Activated naive CD4-positive, alpha-beta T cell treated with anti-CD3 and anti-CD28 coated beads, Interleukin-2, amount 50 U/mL, for 72 hours (primary cell): ENCODE data around the gene PSEN1. TPM values are rescaled to one million over a fixed set of nuclear protein-coding genes. Genes with fewer than 3 reads are reported as not detected.
"Not testable (repeated sequence)": the region's sequence is repeated elsewhere in the genome, so short reads cannot be mapped to it uniquely, and the experiment has no call there.

Experiments
- ATAC-seq, 2 donors: fragments of 150-1000 bp; cut with Tn5 transposase; 2 replicates each; pipeline ENCODE4 v1.10.0; 2021; ENCODE audit warnings: mild to moderate bottlenecking in 2 of 2, moderate library complexity in 2 of 2
- DNase-seq, 2 donors: peaks; one replicate each; pipeline ENCODE4 v3.0.0; 2021 to 2022; ENCODE audit warnings: low spot score in 2 of 2
- H3K27ac Mint-ChIP-seq, 2 donors: one replicate each; pipeline ENCODE4 v1.8.0; 2022; ENCODE audit warnings: mild to moderate bottlenecking in 2 of 2, mixed read lengths in 2 of 2
- H3K36me3 Mint-ChIP-seq, 2 donors: one replicate each; pipeline ENCODE4 v1.8.0; 2022; ENCODE audit warnings: mixed read lengths in 2 of 2
- H3K9me3 Mint-ChIP-seq, 2 donors: one replicate each; pipeline ENCODE4 v1.8.0; 2022; ENCODE audit warnings: mixed read lengths in 2 of 2
- total RNA-seq, 2 donors: library from RNA; stranded (reverse); gene quantifications; one replicate each; pipeline ENCODE4 v1.2.3, GENCODE V29; 2022

The PSEN1 gene
- total RNA-seq, 2 donors from 2014 or later, result 26.6 to 34.6 TPM

DNA sequence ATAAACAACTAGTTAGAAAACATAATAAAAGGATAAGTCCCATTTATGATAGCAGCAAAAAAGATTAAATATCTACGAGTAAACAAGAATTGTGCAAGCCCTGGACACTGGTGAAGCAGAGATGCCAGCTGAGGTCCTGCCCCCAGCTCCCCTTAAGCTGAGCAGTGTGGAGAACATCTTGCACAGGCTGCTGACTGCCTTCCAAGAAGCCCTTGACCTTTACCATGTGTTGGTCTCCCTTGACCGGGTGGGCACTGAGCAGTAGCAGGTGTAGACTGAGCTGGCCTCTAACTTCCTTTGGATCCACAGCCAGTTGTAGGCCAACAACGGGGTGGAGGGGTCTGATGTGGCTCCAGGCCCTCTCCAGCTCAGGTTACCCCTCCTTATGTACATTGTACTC lies 53.3 kb downstream of the PSEN1 start:
- Mint-ChIP-seq H3K9me3 (no peaks in the 10 kb centered on the region), H3K27ac (peak overlapping the region in 1 of 2 donors; percentile 14), H3K36me3 (no peaks in the 10 kb centered on the region)
- DNase-seq (no peak), ATAC-seq (no peak)

DNA sequence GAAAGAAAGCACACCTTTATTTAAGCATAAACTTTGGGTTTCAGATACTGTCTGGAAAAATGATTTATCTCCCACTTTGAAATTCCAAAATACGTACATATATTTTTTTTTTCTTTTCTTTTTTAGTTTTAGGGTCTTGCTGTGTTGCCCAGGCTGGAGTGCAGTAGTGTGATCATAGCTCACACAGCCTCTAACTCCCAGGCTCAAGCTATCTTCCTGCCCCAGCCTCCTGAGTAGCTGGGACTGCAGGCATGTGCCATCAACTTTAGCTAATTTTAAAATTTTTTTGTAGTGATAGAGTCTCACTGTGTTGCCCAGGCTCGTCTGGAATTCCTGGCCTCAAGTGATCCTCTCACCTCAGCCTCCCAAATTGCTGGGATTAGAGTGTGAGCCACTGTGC lies 55.1 kb downstream of the PSEN1 start:
- DNase-seq, result no peak
- Mint-ChIP-seq H3K9me3 (no peaks in the 10 kb centered on the region), H3K36me3 (peaks cover 0 to 4% of the 10 kb centered on the region in 2 donors), H3K27ac (no peak overlapping the region)
- ATAC-seq, result no peak

DNA sequence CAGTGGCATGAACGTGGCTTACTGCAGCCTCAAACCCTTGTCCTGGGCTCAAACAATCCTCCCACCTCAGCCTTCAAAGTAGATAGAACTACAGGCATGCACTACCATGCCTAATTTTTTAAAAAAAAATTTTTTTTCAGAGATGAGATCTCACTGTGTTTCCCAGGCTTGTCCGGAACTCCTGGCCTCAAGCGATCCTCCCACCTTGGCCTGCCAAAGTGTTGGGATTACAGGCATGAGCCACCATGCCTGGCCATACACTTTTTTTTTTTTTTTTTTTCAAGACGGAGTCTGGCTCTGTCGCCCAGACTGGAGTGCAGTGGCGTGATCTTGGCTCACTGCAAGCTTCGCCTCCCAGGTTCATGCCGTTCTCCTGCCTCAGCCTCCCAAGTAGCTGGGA lies 58.0 kb downstream of the PSEN1 start:
- not testable (repeated sequence) for H3K27ac Mint-ChIP-seq, H3K9me3 Mint-ChIP-seq, DNase-seq, H3K36me3 Mint-ChIP-seq, ATAC-seq

DNA sequence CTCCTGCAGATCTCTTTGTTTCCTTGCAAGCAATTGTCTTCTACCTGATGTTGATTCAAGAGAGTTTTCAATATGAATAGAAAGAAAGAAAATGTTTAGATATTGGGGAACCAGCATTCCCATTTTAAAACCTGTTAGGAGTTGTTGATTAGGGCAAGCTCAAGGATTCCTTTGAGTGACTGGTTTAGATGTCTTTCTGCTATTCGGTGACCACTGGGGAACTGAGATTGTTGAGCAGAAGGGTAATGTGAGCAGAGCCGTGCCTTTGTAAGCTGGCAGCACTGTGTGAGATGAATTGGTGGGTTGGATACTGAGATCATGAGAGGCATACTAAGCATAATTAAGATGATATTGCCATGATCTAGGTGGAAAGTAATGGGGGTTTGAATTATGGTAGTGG lies 61.9 kb downstream of the PSEN1 start:
- Mint-ChIP-seq H3K36me3 (peaks cover 0 to 9% of the 10 kb centered on the region in 2 donors), H3K27ac (no peak overlapping the region)

DNA sequence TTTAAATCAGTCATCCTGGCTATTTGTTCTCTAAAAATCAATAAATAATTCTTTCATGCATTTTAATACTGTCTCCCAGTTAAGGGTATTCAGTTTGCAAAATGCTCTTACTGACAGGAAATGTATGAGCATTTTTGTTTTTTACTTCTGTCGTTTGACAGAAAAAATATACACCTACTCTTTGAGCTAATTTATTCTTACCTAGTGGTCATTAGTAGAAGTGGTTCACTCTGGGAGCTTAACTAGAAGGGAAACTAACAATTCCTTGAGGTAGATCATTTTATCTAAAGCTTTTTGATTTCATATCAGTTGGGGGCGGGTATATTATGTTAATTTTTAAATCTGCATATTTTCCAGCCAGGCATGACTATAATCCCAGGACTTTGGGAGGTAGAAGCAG lies 67.2 kb downstream of the PSEN1 start:
- no peak for ATAC-seq
- peaks cover 13 to 32% of the 10 kb centered on the region in 2 donors for H3K36me3 Mint-ChIP-seq
- H3K9me3 Mint-ChIP-seq, result peaks cover 0 to 3% of the 10 kb centered on the region in 2 donors
- DNase-seq, result no peak
- no peak overlapping the region for H3K27ac Mint-ChIP-seq

More for the DNA sequence above, 61.9 kb downstream of the PSEN1 start:
- no peak for DNase-seq
- H3K9me3 Mint-ChIP-seq, result no peaks in the 10 kb centered on the region
- no peak for ATAC-seq

DNA sequence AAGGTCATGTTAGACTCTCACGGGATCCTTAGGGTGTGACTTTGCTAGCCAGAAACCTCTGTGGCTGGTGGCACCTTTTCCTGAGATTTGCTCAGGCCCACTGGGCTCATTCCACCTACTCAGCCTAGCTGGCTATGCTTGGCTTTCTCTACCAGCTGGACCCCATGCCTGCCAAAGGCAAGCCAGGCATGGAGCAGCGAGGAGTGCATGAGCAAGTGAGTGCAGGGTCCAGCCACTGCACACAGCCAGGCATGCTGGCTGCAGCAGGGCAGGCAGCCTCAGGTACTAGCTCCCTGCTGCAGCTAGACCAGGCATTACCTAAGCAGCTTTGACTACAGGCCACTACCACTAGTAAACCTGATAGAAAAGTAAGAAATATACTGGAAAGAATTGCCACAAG lies 71.3 kb downstream of the PSEN1 start:
- no peak for ATAC-seq
- Mint-ChIP-seq H3K36me3 (peaks cover 13 to 34% of the 10 kb centered on the region in 2 donors), H3K9me3 (peaks cover 0 to 3% of the 10 kb centered on the region in 2 donors), H3K27ac (no peak overlapping the region)
- DNase-seq, result no peak

DNA sequence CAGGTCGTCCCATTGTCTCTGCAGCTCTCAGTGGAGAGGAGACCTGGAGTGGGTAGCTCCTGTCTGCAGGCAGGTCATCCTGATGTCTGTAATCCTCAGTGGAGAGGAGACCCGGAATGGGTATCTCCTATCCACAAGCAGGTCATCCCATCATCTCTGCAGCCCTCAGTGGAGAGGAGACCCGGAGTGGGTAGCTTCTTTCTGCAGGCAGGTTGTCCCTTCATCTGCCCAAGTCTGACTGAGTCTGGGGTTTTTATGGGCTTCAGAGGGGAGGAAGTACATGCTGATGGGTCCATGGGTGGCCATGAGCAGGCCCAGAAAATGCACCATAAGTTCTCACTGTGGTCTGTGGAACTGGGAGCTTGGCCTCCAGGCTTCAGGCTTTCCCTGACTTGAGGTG lies 72.1 kb downstream of the PSEN1 start:
- H3K27ac Mint-ChIP-seq, result no peak overlapping the region

DNA sequence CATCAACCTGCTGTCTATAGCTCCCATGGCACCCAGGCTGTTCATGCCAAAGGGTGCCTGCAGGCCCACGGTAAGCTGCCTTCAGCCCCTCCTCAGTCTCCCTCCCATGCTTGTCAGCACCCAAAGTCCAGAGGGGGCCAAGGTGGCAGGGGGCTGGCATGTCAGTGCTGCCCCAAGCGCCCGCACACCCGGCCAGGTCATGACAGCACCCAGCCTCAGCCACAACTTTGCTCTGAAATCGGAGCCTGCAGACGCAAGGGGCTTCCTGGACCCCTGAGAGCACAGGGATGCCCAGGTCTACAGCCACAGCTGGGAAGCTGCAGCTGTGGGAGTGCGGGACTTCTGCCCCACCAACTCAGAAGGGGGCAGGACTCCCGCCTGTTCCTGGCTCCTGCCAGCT lies 72.5 kb downstream of the PSEN1 start:
- Mint-ChIP-seq H3K9me3 (peaks cover 0 to 3% of the 10 kb centered on the region in 2 donors), H3K36me3 (peaks cover 17 to 39% of the 10 kb centered on the region in 2 donors), H3K27ac (no peak overlapping the region)
- no peak for DNase-seq
- ATAC-seq, result no peak

More for the DNA sequence above, 72.1 kb downstream of the PSEN1 start:
- Mint-ChIP-seq H3K9me3 (peaks cover 0 to 3% of the 10 kb centered on the region in 2 donors), H3K36me3 (peaks cover 15 to 37% of the 10 kb centered on the region in 2 donors)
- DNase-seq (no peak), ATAC-seq (no peak)

DNA sequence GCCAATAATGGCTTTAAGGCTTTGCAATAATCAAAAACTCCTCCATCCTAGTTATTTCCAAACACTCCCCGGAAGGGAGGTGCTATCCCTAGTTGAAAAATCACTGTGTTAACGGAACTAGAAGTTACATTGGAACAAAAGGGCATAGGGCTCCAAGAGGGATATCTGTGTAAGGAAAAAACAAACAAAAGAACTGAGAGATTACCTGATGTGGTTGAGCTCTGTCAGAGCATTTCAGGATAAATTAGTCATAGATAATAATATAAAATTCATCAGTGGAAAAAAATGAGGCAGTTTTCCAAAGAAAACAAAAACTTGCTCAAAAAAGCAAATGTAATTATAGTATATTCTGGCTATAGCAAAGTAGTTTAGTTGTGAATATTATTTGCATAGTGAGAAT lies 73.6 kb downstream of the PSEN1 start:
- no peak for DNase-seq
- peaks cover 17 to 39% of the 10 kb centered on the region in 2 donors for H3K36me3 Mint-ChIP-seq
- peaks cover 0 to 3% of the 10 kb centered on the region in 2 donors for H3K9me3 Mint-ChIP-seq
- no peak for ATAC-seq
- H3K27ac Mint-ChIP-seq, result no peak overlapping the region

DNA sequence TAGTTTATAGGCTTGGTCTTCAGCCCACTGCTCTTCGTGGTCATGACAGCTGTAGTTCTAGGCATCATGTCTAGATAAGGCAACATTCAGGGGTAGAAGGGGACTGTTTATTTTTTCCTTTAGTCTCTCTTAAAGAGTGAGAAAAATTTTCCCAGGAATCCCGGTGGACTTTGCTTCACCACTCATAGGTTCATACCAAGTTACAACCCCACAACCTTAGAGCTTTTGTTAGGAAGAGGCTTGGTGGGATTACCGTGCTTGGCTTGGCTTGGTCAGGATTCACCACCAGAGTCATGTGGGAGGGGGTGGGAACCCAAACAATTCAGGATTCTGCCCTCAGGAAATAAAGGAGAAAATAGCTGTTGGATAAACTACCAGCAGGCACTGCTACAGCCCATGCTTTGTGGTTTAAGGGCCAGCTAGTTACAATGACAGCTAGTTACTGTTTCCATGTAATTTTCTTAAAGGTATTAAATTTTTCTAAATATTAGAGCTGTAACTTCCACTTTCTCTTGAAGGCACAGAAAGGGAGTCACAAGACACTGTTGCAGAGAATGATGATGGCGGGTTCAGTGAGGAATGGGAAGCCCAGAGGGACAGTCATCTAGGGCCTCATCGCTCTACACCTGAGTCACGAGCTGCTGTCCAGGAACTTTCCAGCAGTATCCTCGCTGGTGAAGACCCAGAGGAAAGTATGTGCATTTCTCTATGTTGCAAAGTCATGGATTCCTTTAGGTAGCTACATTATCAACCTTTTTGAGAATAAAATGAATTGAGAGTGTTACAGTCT lies 75.1 kb downstream of the PSEN1 start:
- Mint-ChIP-seq H3K9me3 (peaks cover 0 to 3% of the 10 kb centered on the region in 2 donors), H3K27ac (no peak overlapping the region), H3K36me3 (peaks cover 17 to 31% of the 10 kb centered on the region in 2 donors)
- ATAC-seq, result no peak
- DNase-seq, result no peak

DNA sequence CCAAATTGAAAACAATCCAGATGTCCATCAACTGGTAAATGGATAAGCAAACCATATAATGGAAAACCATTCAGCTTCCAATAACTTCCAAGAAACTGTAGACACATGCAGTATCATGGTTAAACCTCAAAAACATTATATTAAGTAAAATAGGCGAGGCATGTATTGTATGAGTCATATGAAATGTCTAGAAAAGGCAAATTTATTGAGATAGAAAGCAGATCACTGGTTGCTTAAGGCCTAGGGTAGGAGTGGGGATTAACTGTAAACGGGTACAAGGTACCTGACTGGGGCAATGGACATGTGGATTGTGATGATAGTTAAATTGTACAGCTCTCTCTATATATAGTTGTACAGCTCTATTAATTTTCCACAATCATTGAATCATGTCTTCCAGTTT lies 79.7 kb downstream of the PSEN1 start:
- no peak for DNase-seq
- H3K36me3 Mint-ChIP-seq, result peaks cover 17 to 18% of the 10 kb centered on the region in 2 donors
- H3K27ac Mint-ChIP-seq, result no peak overlapping the region
- H3K9me3 Mint-ChIP-seq, result no peaks in the 10 kb centered on the region
- ATAC-seq, result no peak

DNA sequence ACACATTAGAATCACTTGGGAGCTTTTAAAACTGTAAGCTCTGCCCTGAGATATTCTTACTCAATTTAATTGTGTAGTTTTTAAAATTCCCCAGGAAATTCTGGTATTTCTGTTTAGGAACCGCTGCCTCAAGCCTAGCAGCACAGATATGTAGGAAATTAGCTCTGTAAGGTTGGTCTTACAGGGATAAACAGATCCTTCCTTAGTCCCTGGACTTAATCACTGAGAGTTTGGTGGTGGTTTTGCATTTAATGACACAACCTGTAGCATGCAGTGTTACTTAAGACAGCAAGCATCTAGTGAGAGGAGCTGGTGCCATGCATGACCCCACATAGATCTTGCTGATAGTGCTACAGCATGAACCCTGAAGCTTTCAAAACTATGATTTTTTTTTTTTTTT lies 81.1 kb downstream of the PSEN1 start:
- DNase-seq (no peak), ATAC-seq (no peak)
- peaks cover 17 to 18% of the 10 kb centered on the region in 2 donors for H3K36me3 Mint-ChIP-seq
- H3K9me3 Mint-ChIP-seq, result no peaks in the 10 kb centered on the region
- H3K27ac Mint-ChIP-seq, result no peak overlapping the region

DNA sequence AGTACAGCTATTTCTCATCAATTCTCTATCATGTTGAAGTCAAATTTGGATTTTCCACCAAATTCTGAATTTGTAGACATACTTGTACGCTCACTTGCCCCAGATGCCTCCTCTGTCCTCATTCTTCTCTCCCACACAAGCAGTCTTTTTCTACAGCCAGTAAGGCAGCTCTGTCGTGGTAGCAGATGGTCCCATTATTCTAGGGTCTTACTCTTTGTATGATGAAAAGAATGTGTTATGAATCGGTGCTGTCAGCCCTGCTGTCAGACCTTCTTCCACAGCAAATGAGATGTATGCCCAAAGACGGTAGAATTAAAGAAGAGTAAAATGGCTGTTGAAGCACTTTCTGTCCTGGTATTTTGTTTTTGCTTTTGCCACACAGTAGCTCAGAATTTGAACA lies 83.8 kb downstream of the PSEN1 start:
- H3K27ac Mint-ChIP-seq, result peak overlapping the region in 1 of 2 donors; percentile 15
- DNase-seq (no peak), ATAC-seq (no peak)
- H3K36me3 Mint-ChIP-seq, result peaks cover 12 to 14% of the 10 kb centered on the region in 2 donors
- H3K9me3 Mint-ChIP-seq, result no peaks in the 10 kb centered on the region

DNA sequence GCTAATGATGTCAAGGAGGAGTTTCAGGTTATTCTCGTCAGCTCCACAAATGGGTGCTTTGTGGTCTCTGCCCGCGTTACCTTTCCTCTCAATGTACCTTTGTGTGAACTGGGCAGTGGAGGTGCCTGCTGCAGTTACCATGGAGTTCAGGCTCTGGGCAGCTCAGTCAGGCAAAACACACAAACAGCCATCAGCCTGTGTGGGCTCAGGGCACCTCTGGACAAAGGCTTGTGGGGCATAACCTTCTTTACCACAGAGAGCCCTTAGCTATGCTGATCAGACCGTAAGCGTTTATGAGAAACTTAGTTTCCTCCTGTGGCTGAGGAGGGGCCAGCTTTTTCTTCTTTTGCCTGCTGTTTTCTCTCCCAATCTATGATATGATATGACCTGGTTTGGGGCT lies 84.3 kb downstream of the PSEN1 start:
- ATAC-seq (no peak), DNase-seq (no peak)
- H3K36me3 Mint-ChIP-seq, result peaks cover 12 to 14% of the 10 kb centered on the region in 2 donors
- no peaks in the 10 kb centered on the region for H3K9me3 Mint-ChIP-seq
- no peak overlapping the region for H3K27ac Mint-ChIP-seq

DNA sequence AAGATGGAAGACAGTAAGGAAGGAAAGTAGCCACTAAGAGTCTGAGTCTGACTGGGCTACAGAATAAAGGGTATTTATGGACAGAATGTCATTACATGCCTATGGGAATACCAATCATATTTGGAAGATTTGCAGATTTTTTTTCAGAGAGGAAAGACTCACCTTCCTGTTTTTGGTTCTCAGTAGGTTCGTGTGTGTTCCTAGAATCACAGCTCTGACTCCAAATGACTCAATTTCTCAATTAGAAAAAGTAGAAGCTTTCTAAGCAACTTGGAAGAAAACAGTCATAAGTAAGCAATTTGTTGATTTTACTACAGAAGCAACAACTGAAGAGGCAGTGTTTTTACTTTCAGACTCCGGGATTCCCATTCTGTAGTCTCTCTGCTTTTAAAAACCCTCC lies 85.6 kb downstream of the PSEN1 start:
- H3K36me3 Mint-ChIP-seq, result peaks cover 12 to 14% of the 10 kb centered on the region in 2 donors
- peak in 1 of 2 donors; percentile 49 for ATAC-seq
- no peak overlapping the region for H3K27ac Mint-ChIP-seq
- no peaks in the 10 kb centered on the region for H3K9me3 Mint-ChIP-seq
- no peak for DNase-seq

DNA sequence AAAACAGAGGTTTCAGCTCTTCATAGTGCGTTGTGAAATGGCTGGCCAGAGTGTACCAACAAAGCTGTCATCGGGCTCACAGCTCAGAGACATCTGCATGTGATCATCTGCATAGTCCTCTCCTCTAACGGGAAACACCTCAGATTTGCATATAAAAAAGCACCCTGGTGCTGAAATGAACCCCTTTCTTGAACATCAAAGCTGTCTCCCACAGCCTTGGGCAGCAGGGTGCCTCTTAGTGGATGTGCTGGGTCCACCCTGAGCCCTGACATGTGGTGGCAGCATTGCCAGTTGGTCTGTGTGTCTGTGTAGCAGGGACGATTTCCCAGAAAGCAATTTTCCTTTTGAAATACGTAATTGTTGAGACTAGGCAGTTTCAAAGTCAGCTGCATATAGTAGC lies 86.7 kb downstream of the PSEN1 start:
- Mint-ChIP-seq H3K27ac (peak overlapping the region; percentile 12 to 80), H3K36me3 (peaks cover 12 to 14% of the 10 kb centered on the region in 2 donors), H3K9me3 (no peaks in the 10 kb centered on the region)
- peak; percentile 70 to 80 for ATAC-seq
- no peak for DNase-seq

DNA sequence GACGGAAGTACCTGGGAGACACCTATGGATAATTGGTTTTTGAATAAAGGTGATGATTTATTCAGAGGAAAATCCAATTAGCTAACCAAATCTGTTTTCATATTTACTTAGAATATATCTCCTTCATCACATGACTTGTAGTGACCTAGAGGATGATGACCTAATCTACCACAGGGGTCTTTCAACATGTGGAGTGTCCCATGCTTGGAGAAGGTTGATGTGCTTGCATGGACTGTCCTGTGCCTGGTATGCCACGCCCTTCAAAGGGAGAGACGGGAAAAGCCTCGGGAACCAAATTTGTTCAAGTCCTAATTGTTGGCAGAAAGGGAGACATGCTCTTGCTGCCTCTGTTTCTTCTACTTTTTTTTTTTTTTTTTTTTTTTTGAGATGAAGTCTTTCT lies 89.2 kb downstream of the PSEN1 start:
- Mint-ChIP-seq H3K9me3 (no peaks in the 10 kb centered on the region), H3K27ac (no peak overlapping the region), H3K36me3 (no peaks in the 10 kb centered on the region)
- ATAC-seq (no peak), DNase-seq (no peak)
